K562 (cell line): ENCODE measurements around the gene ATP5MK. TPM values are rescaled to one million over a fixed set of nuclear protein-coding genes. Genes with fewer than 3 reads are reported as not detected.
A peak's percentile ranks its signal among the peaks of the same experiment; 100 is the strongest.

Source experiments
- ESRRA ChIP-seq: fragments of 450-650 bp; IDR thresholded peaks from 2 replicates; pipeline ENCODE4 v1.6.1; 2014; ENCODE audit warnings: low read depth, mild to moderate bottlenecking, moderate library complexity, borderline replicate concordance
- GABPB2 ChIP-seq: fragments of 250-450 bp; sonication (Bioruptor Pico); conservative IDR thresholded peaks from 2 replicates; pipeline ENCODE4 v1.5.1; 2021; ENCODE audit warnings: mild to moderate bottlenecking
- HDAC3 ChIP-seq: fragments of 450-650 bp; IDR thresholded peaks from 2 replicates; pipeline ENCODE4 v1.6.1; 2018; ENCODE audit warnings: borderline replicate concordance, mild to moderate bottlenecking, moderate library complexity; ENCODE audit not compliant: partially characterized antibody
- HNRNPUL1 ChIP-seq: fragments of 200-400 bp; formaldehyde crosslinking; IDR thresholded peaks from 2 replicates; pipeline ENCODE4 v1.6.1; 2017; ENCODE audit warnings: low read length
- JUNB ChIP-seq: fragments of 450-650 bp; formaldehyde crosslinking; conservative IDR thresholded peaks from 2 replicates; pipeline ENCODE4 v1.4.0; 2020; ENCODE audit warnings: mild to moderate bottlenecking
- MAFF ChIP-seq: IDR thresholded peaks from 2 replicates; pipeline ENCODE4 v1.6.1; 2012; ENCODE audit warnings: low read length, improper control_type of control experiment
- MTA3 ChIP-seq: fragments of 450-650 bp; formaldehyde crosslinking; IDR thresholded peaks from 2 replicates; pipeline ENCODE4 v1.6.1; 2017; ENCODE audit warnings: mild to moderate bottlenecking, borderline replicate concordance
- NCOA6 ChIP-seq: fragments of 450-650 bp; IDR thresholded peaks from 2 replicates; pipeline ENCODE4 v1.6.1; 2017; ENCODE audit warnings: mild to moderate bottlenecking
- PCBP1 ChIP-seq: fragments of 200-400 bp; formaldehyde crosslinking; IDR thresholded peaks from 2 replicates; pipeline ENCODE4 v1.6.1; 2018; ENCODE audit warnings: mild to moderate bottlenecking, low read depth, low read length; ENCODE audit not compliant: poor library complexity, severe bottlenecking
- PHF20 ChIP-seq: fragments of 450-650 bp; IDR thresholded peaks from 2 replicates; pipeline ENCODE4 v1.6.1; 2018; ENCODE audit not compliant: partially characterized antibody
- PYGO2 ChIP-seq: fragments of 450-650 bp; IDR thresholded peaks from 2 replicates; pipeline ENCODE4 v1.6.1; 2016; ENCODE audit warnings: mild to moderate bottlenecking, missing genetic modification characterization, moderate library complexity, missing compliant biosample characterization
- RBM22 ChIP-seq: fragments of 200-400 bp; formaldehyde crosslinking; IDR thresholded peaks from 2 replicates; pipeline ENCODE4 v1.6.1; 2018; ENCODE audit warnings: low read length, low read depth; ENCODE audit not compliant: poor library complexity, severe bottlenecking
- SAFB2 ChIP-seq: fragments of 200-400 bp; formaldehyde crosslinking; IDR thresholded peaks from 2 replicates; pipeline ENCODE4 v1.6.1; 2018; ENCODE audit warnings: borderline replicate concordance, low read length, low read depth, moderate library complexity; ENCODE audit not compliant: severe bottlenecking
- SMARCB1 ChIP-seq: IDR thresholded peaks from 2 replicates; pipeline ENCODE4 v1.6.1; 2011; ENCODE audit warnings: improper control_type of control experiment, low read depth; ENCODE audit not compliant: insufficient read length
- SRSF3 ChIP-seq: fragments of 200-400 bp; formaldehyde crosslinking; IDR thresholded peaks from 2 replicates; pipeline ENCODE4 v1.6.1; 2016; ENCODE audit warnings: mild to moderate bottlenecking, low read length, moderate library complexity; ENCODE audit not compliant: insufficient read depth
- ZNF280B ChIP-seq: fragments of 250-450 bp; sonication (Bioruptor Pico); IDR thresholded peaks from 2 replicates; pipeline ENCODE4 v1.5.1; 2021; ENCODE audit warnings: mild to moderate bottlenecking
- ZNF41 ChIP-seq: fragments of 250-450 bp; sonication (Bioruptor Pico); conservative IDR thresholded peaks from 2 replicates; pipeline ENCODE4 v1.4.0; 2020; ENCODE audit warnings: mild to moderate bottlenecking
- polyA plus RNA-seq, 8 experiments: library from polyadenylated mRNA; depleted of rRNA in 4 of 8; stranded (reverse) in 5 of 8; unstranded in 3 of 8; fragments of >200 nt; fragmentation: Nextera tagmentation in 2 of 8; fragmentation: Illumina TruSeq in 1 of 8; extraction: Ambion mirVana in 2 of 8; extraction: Trizol in 1 of 8; gene quantifications; 2 replicates each; pipeline versions ENCODE4 v1.2.1 to v1.2.3, GENCODE V29; 2011 to 2014; ENCODE audit warnings: inconsistent platforms in 1 of 8, missing spikeins in 1 of 8
- total RNA-seq, 7 experiments: library from RNA; depleted of rRNA in 6 of 7; stranded (reverse); fragments of >200 nt in 6 of 7; fragmentation: Illumina TruSeq in 2 of 7; extraction: Trizol in 2 of 7; gene quantifications; 2 replicates each; pipeline versions ENCODE4 v1.2.1 to v1.2.3, GENCODE V29; 2011 to 2021; ENCODE audit warnings: low replicate concordance in 1 of 7
- TF ChIP-seq, protein P1 (sequence below): sonication (generic); formaldehyde crosslinking; IDR thresholded peaks from 2 replicates; pipeline ENCODE4 v1.8.0; 2022; ENCODE audit warnings: mild to moderate bottlenecking, missing genetic modification reagents
- TF ChIP-seq, protein P2 (sequence below): sonication (generic); formaldehyde crosslinking; IDR thresholded peaks from 2 replicates; pipeline ENCODE4 v1.8.0; 2023; ENCODE audit warnings: mild to moderate bottlenecking, missing genetic modification reagents

ATP5MK gene
- total and polyA plus RNA-seq, 9 of the 15 experiments (the other 6 are each of a cell fraction or from before 2014, with no cell fraction given), result 182 to 1,810 (median 741) TPM

GRCh38 chr10:103396067-103396788, at the start of gene ATP5MK, which contains the start of gene PDCD11 (continued):
- no peak for TF ChIP-seq ZNF280B (CRISPR knock-in tag)
- no peak for TF ChIP-seq SAFB2
- no peak for TF ChIP-seq GABPB2 (CRISPR knock-in tag)
- no peak for TF ChIP-seq HNRNPUL1
- TF ChIP-seq ESRRA, result peak; percentile 92
- no peak for TF ChIP-seq PHF20
- TF ChIP-seq PYGO2, result no peak
- TF ChIP-seq MTA3, result peak; percentile 49; the same call in 1 of the 2 replicates
- TF ChIP-seq RBM22, result no peak
- no peak for TF ChIP-seq PCBP1
- TF ChIP-seq SMARCB1, result no peak
- TF ChIP-seq, protein P1, sequence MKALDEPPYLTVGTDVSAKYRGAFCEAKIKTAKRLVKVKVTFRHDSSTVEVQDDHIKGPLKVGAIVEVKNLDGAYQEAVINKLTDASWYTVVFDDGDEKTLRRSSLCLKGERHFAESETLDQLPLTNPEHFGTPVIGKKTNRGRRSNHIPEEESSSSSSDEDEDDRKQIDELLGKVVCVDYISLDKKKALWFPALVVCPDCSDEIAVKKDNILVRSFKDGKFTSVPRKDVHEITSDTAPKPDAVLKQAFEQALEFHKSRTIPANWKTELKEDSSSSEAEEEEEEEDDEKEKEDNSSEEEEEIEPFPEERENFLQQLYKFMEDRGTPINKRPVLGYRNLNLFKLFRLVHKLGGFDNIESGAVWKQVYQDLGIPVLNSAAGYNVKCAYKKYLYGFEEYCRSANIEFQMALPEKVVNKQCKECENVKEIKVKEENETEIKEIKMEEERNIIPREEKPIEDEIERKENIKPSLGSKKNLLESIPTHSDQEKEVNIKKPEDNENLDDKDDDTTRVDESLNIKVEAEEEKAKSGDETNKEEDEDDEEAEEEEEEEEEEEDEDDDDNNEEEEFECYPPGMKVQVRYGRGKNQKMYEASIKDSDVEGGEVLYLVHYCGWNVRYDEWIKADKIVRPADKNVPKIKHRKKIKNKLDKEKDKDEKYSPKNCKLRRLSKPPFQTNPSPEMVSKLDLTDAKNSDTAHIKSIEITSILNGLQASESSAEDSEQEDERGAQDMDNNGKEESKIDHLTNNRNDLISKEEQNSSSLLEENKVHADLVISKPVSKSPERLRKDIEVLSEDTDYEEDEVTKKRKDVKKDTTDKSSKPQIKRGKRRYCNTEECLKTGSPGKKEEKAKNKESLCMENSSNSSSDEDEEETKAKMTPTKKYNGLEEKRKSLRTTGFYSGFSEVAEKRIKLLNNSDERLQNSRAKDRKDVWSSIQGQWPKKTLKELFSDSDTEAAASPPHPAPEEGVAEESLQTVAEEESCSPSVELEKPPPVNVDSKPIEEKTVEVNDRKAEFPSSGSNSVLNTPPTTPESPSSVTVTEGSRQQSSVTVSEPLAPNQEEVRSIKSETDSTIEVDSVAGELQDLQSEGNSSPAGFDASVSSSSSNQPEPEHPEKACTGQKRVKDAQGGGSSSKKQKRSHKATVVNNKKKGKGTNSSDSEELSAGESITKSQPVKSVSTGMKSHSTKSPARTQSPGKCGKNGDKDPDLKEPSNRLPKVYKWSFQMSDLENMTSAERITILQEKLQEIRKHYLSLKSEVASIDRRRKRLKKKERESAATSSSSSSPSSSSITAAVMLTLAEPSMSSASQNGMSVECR (CRISPR knock-in tag), result peak; percentile 68
- TF ChIP-seq JUNB, result no peak
- TF ChIP-seq, protein P2, sequence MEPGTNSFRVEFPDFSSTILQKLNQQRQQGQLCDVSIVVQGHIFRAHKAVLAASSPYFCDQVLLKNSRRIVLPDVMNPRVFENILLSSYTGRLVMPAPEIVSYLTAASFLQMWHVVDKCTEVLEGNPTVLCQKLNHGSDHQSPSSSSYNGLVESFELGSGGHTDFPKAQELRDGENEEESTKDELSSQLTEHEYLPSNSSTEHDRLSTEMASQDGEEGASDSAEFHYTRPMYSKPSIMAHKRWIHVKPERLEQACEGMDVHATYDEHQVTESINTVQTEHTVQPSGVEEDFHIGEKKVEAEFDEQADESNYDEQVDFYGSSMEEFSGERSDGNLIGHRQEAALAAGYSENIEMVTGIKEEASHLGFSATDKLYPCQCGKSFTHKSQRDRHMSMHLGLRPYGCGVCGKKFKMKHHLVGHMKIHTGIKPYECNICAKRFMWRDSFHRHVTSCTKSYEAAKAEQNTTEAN, result no peak
- no peak for TF ChIP-seq SRSF3
- TF ChIP-seq HDAC3, result no peak
- no peak for TF ChIP-seq MAFF
- TF ChIP-seq ZNF41, result no peak
- TF ChIP-seq NCOA6, result no peak
